HTERT RPE-1 (cell line): ENCODE data around the gene SGF29.
"Not testable (repeated sequence)": the region's sequence is repeated elsewhere in the genome, so short reads cannot be mapped to it uniquely, and the experiment has no call there.

Experiments
- in situ Hi-C: fragments of 300-500 bp; cut with MboI; formaldehyde crosslinking; loops from 4 replicates; pipeline ENCODE4 v1.14.3; 2020; ENCODE audit warnings: low sequenced_read_pairs

SGF29 gene

DNA sequence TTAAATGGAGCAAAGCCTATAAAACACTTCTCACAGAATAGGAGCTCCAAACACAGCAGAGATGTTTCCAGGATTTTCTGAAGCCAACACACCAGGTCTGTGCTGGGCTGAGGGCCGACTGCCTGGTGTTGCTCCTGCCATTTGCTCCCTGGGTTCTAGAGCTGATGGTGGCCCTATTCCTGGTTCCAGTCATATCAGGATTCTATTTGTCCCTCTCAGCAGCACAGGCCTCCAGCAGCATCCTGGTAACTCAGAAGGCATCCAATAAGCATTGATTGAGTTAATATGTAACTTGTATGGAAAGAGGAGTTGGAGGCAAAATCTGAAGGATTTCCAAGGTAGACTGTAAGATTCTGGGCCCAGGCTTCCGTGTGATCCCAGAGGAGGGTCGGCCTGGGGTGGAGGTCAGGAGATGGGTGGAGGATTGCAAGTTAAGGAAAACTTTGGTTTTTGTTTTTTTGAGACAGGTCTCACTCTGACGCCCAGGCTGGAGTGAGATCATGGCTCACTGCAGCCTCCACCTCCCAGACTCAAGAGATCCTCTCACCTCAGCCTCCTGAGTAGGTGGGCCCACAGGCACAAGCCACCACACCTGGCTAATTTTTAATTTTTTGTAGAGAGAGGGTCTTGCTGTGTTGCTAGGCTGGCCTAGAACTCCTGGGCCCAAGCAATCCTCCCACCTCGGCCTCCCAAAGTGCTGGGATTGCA lies 20.6 kb upstream of the SGF29 start:
- in situ Hi-C loops = no loop called here

DNA sequence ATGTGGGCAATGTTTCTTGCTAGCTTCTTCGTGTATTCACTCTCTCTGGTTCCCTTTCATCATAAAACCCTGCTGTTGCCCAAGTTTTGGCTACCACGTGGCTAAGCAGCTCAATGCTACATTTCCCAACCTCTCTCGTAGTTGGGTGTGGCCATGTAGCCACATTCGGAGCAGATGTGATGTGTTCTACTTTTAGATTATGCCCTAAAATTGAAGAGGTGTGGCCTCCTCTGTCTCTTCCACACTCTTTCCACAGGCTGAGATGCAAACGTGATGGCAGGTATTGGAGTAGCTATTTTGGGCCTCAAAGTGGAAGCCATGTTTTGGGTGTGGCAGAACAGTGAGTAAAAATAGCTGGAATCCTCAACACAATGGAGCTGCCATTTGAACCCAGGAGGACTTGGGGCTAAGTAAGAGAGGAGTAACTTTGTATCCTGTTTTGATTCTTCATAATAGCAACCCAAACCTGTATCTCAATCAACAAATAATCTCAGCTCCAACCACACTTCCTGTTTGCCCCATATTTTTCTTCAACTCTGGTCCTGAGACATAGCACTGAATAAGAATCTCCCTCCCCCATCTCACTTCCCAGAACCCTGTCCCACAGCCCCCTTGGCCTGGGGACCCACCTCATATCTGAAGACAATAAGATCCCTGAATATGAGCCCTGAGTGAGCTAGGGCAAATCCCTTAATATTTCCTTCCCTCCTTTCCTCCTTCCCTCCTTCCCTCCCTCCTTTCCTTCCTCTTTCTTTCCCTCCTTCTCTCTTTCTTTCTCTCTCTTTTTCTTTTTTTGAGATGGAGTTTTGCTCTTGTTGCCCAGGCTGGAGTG lies 19.0 kb upstream of the SGF29 start:
- in situ Hi-C loops = no loop called here

DNA sequence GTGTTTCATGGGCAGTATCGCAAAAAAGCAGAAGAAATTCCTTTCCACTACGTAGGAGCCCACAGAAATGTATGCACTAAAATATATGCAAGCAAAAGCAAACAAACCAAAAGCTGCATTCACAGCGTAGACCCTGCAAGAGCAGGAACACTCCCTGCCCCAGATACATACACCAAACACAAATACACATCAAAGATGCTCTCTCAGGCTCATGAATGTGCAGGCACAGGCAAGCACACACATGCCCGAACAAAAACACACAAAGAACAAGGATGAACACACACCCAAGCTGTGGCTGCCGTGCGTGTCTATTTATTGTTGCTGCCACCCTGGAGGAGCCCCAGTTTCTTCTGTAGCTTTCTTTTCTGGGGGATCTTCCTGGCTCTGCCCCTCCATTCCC lies 16.6 kb upstream of the SGF29 start:
- in situ Hi-C loops = no loop called here

DNA sequence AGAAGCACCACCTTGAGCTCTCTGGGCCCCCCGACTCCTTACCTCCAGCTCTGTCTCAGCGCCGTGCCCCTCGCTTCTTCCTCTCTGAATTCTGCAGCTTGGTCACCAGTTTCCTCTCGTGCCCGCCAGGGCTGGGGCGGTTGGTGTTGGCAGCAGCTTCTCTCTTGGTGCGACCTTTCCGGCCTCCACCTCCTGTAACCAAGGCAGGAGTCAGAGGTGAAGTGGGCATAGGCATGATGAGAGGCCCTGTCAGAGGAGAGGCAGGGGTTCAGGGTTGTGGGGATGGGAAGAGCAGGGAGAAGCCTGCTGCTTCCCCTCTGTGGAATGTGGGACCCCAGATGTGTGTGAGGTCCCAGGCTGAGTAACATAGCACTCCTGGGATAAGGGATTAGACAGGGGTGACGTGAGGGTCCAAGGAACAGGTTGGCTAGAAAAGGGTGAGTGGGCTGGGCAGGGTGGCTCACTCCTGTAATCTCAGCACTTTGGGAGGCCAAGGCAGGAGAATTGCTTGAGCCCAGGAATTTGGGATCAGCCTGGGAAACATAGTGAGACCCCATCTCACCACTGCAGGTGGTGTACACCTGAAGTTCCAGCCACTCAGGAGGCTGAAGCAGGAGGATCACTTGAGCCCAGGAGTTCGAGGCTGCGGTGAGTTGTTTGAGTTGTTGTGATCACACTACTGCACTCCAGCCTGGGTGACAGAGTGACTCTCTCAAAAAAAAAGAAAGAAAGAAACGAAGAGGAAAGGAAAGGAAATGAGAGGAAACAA lies 15.6 kb upstream of the SGF29 start:
- in situ Hi-C loops = no loop called here

DNA sequence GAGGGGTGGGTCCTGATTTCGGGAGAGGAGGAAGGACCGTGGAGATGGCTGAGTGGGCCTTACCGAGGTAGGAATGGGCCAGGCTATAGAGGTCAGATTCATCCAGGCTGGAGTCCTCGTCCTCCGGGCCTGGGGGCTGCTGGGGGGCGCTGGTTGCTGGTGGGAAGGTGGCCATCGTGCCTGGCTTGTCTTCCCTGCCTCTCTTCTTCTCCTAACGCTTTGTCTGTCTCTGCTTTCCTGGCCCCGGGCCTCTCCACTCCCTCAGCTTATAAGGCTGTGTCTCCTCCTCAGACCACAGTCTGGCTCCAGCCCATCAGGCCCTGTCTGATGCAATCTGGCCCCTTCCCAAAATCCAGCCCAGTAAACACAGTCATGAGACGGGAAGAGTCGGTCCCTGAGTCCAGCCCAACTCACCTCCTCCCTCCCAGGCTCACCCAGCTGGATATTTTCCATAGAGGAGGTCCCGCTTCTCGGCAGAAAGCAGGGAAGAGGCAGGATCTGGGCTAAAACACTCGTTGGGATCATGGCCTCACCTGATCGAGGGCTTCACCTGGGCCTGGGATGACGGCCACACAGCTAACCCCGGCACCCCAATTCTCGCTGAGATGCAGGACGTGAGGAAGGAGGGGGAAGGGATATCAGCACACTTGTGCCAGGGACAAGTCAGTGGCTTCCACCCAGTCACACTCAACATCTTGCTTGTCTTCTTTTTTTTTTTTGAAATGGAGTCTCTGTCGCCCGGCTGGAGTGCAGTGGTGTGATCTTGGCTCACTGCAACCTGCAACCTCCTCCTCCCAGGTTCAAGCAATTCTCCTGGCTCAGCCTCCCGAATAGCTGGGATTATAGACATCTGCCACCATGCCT lies 14.8 kb upstream of the SGF29 start, which contains the start of gene NUPR1:
Gene NUPR1, minus strand, starts transcription at position 242 of the 864 bp plus-strand sequence. Its CDS starts 67 bp downstream, at position 175.
- in situ Hi-C loops = no loop called here

DNA sequence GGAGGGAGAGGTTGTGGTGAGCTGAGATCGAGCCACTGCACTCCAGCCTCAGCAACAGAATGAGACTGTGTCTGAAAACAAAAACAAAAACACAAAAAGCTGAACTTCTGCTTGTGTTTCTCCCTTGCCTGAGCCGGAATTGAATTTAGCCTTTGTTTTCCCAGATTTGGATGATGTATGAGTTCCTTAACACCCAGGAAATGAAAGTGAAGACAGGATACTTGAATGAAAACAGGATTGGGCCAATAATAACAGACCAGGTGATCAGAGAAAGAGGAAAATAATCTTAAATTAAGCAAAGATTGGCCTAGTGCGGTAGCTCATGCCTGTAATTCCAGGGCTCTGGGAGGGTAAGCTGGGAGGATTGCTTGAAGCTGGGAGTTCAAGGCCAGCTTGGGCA lies 13.4 kb upstream of the SGF29 start:
- in situ Hi-C loops = no loop called here

DNA sequence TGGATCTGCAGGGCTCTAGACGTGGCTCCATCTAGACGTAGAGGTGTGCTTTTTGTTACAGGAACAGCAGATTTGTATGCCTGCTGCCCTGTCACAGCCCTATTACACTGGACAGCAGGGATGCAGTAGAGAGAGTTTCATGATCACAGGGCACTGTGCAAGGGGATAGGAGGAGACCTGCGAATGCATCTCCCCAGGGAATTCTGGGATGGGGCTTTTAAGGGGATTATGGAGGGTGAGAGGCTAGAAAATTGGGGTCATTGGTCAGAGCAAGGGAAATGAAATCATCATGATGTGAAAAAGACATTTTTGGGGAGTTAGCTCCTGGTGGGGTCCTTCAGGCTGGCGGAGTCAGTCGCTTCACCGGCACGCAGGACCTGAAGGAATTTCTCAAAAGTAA lies 11.1 kb upstream of the SGF29 start:
- in situ Hi-C loops = no loop called here

DNA sequence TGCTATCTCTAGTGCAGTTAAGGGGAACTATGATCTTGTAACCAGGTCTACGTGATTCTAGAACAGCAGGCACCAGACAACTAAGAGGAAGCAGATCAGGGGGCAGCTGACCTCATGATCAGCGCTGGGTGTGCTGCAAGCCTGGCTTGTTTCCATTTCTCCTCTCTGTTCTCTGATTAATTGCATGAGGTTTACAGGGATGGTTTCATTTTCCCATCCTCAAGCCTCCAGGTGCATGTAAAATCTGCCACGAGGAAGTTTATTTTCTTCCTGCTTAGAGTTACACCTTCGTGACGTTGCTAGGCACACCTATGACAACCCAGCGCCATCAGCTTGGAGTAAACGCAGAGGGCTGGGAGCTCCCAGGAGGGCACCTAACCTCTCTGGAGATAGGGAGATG lies 10.6 kb upstream of the SGF29 start:
- in situ Hi-C loops = no loop called here

DNA sequence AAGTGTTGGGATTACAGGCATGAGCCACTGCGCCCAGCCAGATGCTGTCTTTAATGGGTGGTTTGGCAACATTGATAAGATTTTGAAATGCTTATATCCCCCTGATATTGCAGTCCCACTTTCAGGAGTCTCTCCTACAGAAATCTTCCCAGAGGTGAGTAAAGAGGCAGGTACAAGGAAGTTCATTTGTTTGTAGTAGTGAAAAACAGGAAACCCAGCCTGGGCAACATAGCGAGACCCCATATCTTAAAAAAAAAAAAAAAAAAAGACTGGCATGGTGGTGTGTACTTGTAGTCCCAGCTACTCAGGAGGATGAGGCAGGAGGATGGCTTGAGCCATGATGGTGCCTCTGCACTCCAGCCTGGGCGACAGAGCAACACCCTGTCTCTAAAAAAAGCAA lies 8.7 kb upstream of the SGF29 start:
- in situ Hi-C loops = no loop called here

DNA sequence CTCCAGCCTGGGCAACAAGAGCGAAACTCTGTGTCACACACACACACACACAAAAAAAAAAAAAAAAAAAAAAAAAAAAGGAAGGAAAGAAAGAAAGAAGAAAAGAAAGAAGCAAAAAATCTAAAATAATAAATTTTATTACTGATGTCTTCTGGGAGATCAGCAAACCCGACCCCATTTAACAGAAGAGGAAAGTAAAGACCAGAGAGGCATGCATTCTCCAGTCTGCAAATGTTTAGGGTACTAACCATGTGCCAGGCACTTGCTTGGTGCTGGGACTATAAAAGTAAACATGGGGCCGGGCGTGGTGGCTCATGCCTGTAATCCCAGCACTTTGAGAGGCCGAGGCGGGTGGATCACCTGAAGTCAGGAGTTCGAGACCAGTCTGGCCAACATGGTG lies 7.8 kb upstream of the SGF29 start:
- in situ Hi-C loops = not testable (repeated sequence)

DNA sequence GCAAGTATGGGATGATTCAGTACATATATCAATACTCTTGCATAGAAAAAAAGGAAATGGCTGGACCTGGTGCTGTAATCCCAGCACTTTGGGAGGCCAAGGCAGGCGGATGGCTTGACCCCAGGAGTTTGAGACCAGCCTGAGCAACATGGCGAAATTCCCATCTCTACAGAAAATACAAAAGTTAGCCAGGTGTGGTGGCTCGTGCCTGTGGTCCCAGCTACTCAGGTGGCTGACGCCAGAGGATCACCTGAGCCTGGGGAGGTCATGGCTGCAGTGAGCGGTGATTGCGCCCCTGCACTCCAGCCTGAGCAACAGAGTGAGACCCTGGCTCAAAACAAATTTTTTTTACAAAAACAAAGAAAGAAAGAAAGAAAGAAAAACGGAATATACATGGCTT lies 7.1 kb upstream of the SGF29 start:
- in situ Hi-C loops = no loop called here

DNA sequence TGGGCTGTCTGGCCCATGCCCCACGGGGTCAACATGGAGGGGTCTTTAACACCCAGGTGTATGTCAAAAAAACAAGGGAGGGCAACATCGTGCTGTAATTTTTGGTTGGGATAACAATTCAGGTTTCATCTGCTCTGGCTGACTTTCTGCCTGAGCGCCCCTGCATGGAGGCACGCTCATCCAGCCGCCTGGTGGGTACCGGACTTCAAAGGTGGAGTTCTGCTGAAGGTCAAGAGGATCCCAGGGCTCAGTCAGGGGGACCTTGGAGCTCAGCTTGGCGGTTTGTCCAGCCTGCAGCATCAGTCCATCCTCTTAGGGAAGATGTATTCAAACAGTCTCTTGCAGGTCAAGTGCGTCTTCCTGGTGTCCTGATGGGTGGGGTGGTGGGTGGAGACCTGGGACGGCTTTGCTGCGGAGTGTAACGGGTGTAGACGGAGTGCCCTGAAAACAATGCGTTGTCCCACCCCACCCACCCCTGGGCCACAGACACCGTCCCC lies 5.4 kb upstream of the SGF29 start:
- in situ Hi-C loops = no loop called here

DNA sequence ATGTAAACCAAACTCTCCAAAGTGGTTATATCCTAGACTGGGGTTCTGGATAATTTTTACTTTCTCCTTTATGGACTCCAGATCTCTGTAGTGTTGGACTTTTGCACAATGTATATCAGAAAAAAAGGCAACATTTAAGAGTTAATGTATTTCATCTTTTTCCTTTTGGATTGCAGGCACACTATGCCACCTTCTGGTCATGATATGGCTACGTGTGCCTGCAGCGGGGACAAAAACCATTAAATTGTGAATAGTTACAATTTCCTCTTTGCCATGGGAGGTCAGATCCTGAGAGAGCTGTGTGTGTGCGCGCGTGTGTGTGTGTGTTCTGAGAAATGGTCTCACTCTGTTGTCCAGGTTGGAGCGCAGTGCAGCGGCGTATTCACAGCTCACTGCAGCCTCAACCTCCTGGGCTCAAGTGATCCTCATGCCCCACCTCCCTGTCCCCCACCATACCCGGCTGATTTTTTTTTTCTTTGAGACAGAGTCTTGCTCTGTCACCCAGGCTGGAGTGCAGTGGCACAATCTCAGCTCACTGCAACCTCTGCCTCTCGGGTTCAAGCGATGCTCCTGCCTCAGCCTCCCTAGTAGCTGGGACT lies 4.3 kb upstream of the SGF29 start:
- in situ Hi-C loops = no loop called here

DNA sequence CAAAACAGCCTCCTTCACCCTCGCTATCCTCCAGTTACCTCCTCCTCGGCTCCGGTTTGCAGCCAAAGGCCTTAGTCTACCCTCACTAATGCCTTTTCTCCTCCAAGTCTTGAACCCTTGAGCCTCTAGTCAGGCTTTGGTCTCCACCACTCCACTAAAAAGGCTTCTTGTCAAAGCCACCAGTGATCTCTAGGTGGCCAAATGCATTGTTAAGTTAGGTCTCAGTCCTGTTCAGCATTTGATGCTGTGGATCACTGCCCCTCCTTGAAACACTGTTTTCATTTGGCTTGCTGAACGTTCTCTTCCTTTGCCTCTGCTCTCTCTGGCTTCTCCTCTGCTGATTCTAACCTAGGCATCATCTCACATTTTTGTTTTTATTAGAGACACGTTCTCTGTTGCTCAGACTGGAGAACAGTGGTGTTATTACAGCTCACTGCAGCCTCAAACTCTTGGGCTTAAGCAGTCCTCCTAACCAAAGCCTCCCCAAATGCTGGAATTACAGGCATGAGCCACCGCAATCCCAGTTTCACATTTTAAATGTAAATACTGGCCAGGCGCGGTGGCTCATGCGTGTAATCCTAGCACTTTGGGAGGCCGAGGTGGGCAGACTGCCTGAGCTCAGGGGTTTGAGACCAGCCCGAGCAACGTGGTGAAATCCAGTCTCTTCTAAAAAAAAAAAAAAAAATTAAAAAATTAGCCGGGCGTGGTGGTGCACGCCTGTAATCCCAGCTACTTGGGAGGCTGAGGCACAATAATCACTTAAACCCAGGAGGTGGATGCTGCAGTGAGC lies 1.1 kb downstream of the SGF29 start:
- in situ Hi-C loops = no loop called here

DNA sequence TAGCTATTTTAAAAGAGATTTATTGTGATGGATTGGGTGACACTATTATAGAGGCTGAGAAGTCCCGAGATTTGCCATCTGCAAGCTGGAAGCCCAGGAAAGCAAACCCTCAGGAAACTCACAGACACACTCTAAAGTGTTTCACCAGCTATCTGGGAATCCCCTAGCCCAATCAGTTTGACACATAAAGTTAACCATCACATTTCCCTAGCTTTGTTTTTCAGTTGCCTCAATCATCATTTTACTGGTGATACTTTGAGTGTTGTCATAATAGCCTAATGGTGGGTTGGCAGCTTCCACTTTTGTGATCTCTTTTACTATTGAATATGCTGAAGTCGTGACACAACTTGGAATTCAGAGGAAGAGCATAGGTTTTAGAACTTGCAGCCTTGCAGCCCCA lies 1.8 kb downstream of the SGF29 start:
- in situ Hi-C loops = no loop called here

DNA sequence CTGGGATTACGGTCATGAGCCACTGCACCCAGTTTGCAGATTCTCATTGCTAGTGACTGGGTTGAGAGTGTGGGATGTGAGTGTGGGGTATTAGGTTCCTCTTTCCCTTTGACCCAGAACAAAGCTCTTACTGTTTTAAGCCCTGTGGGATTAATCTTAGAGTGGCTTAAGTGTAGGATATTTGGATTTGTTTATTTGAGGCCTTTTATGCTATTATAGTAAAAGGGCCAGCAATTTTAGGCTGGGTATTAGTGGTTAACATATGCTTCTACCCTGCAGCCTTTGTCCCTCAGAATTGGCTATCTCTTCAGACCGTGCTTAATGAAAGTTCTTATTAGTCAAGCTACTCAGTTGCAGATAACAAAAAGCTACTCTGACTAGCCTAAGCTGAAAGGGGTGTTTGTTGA lies 3.2 kb downstream of the SGF29 start:
- in situ Hi-C loops = no loop called here

DNA sequence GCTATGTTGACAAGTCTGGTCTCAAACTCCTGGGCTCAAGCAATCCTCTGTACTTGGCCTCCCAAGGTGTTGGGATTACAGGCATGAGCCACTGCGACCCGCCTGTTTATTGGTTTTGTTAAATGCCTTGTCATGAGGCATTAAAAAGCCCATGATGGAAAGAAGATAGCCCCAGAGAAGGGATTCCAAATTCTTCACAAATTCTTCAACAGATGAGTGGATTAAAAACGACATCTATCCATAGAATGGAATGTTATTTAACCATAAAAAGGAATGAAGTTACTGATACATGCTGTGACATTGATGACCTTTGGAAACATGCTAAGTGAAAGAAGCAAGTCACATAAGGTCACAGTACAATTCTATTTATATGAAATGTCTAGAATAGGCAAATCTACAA lies 4.7 kb downstream of the SGF29 start:
- in situ Hi-C loops = no loop called here

DNA sequence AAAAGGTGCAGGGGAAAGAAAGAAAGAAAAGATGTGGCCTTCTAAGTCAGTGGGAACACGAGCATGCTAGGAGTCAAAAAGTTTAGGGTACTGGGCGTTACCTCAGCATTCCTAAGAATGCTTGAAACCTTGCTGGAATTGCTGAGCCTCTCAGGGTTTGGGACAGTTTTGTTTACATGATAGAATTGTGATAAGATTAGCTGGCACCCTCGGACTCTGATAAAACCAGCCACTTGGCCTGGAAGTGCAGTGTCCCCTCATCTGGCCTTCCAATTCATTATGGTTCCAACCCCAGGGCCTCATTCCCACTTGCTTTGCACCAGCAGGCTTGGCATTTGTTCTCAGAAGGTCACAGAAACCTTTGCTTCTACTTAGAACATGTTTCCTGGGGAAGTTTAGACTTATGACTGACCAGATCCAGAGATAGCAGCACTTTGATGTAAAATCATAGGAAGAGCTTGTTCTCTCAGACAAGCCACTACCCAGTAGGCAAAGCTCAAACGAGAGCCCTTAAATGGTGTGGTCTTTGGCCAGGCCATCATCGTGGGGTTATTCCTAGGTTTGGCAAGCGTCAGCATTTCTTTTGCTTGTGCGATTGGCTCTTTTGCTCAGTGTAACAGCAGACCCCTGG lies 8.0 kb downstream of the SGF29 start:
- in situ Hi-C loops = no loop called here

DNA sequence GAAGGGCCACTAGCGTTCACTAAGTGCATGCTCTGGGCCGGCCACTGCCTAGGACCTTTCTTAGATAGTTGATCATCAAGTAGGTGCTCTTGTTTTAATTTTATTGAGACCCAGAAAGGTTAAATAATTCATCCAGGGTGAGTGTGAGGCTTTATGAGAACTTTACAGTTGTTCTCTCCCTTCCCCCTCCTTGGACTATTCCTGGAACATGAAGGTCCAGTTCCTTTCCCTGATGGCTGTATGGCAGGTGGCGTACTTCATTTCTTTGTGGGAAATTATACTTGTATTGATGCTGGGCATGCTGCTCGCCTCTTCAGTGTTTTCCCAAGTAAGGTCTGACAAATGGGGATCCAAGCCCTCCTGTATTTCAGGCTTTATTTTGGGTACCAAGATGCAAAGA lies 8.5 kb downstream of the SGF29 start:
- in situ Hi-C loops = no loop called here
